ENCODE results near the gene NAV1. TPM values are rescaled to one million over a fixed set of nuclear protein-coding genes. Genes with fewer than 3 reads are reported as not detected.
"Not testable (repeated sequence)": the region's sequence is repeated elsewhere in the genome, so short reads cannot be mapped to it uniquely, and the experiment has no call there.

Gene NAV1, protein sequence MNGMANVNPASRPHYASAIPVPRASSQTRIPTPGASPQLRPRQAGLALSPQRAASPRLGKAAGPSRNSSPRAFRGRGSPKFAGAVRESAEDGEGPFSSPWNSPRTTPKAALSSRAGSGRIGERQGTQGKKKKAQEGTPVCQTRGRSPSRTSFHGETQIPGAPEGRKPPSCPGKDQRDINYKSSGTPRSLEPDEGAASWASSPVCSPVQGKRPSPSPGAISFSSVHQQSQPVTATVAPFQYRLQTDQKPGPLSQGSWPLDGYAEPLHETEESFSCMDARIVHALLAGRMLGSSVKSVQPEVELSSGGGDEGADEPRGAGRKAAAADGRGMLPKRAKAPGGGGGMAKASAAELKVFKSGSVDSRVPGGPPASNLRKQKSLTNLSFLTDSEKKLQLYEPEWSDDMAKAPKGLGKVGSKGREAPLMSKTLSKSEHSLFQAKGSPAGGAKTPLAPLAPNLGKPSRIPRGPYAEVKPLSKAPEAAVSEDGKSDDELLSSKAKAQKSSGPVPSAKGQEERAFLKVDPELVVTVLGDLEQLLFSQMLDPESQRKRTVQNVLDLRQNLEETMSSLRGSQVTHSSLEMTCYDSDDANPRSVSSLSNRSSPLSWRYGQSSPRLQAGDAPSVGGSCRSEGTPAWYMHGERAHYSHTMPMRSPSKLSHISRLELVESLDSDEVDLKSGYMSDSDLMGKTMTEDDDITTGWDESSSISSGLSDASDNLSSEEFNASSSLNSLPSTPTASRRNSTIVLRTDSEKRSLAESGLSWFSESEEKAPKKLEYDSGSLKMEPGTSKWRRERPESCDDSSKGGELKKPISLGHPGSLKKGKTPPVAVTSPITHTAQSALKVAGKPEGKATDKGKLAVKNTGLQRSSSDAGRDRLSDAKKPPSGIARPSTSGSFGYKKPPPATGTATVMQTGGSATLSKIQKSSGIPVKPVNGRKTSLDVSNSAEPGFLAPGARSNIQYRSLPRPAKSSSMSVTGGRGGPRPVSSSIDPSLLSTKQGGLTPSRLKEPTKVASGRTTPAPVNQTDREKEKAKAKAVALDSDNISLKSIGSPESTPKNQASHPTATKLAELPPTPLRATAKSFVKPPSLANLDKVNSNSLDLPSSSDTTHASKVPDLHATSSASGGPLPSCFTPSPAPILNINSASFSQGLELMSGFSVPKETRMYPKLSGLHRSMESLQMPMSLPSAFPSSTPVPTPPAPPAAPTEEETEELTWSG (N-terminal part only)
- 1 to 10 TPM; 2.5 to 3.2 TPM for total RNA-seq

GRCh38 chr1:201538612-201539551 lies at the start of gene NAV1:
NAV1 (plus strand) TSS chr1:201539127; CDS start chr1:201622885, 83,758 bp downstream.
- H3K4me1 Mint-ChIP-seq: peaks cover 14% of the 10 kb centered on the region
- POLR2A ChIA-PET: no interaction called here
- H3K36me3 Mint-ChIP-seq: no peaks in the 10 kb centered on the region
- H3K4me3 Mint-ChIP-seq: peak within 1 kb of the TSS; percentile 68
- peaks cover 75% of the 10 kb centered on the region for H3K27me3 Mint-ChIP-seq
- no peaks in the 10 kb centered on the region for H3K9me3 Mint-ChIP-seq
- no peak within 1 kb of the TSS for H3K27ac Mint-ChIP-seq
- ATAC-seq (ENCODE audit: low read depth) (peak; percentile 55), DNase-seq (peak; percentile 43)

GRCh38 chr1:201489643-201490261 lies 49.2 kb upstream of the NAV1 start:
- no peaks in the 10 kb centered on the region for H3K27me3 Mint-ChIP-seq
- peaks cover 11% of the 10 kb centered on the region for H3K4me1 Mint-ChIP-seq
- POLR2A ChIA-PET: interaction anchor here (1.1 kb wide), 1 partner anchor 16 kb away, joined by 4 read pairs; no protein-coding TSS in a partner anchor
- no peak overlapping the region for H3K4me3 Mint-ChIP-seq
- H3K9me3 Mint-ChIP-seq: peaks cover 1% of the 10 kb centered on the region
- H3K36me3 Mint-ChIP-seq: peaks cover 25% of the 10 kb centered on the region
- no peak overlapping the region for H3K27ac Mint-ChIP-seq
- DNase-seq (no peak), ATAC-seq (ENCODE audit: low read depth) (no peak)

DNA sequence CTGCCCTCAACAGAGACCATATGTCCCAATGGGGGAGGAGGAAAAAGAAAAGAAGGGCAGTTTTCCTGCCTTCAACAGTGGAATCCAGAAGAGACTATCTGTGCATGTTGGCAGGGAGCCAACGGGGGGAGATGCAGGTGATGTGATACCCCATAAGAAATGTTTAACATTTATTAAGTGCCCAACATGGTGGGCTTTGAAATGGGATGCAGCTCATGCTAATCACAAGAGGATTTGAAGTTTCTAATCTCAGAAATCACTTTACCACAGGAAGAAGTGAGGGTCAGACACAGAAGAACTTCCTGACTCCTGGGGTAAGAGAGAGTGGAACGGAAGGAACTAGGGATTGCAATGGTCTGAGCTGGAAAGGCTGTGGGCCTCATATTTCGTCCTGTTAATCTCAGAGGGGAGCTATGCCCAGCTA lies 48.2 kb upstream of the NAV1 start:
- Mint-ChIP-seq H3K36me3 (peaks cover 28% of the 10 kb centered on the region), H3K27ac (peak overlapping the region; percentile 45), H3K4me3 (no peak overlapping the region), H3K27me3 (no peaks in the 10 kb centered on the region), H3K9me3 (peaks cover 1% of the 10 kb centered on the region), H3K4me1 (peaks cover 11% of the 10 kb centered on the region)
- POLR2A ChIA-PET: interaction anchor here (1.3 kb wide), 1 partner anchor 11 kb away, joined by 4 read pairs; no protein-coding TSS in a partner anchor
- no peak for DNase-seq
- no peak for ATAC-seq (ENCODE audit: low read depth)

DNA sequence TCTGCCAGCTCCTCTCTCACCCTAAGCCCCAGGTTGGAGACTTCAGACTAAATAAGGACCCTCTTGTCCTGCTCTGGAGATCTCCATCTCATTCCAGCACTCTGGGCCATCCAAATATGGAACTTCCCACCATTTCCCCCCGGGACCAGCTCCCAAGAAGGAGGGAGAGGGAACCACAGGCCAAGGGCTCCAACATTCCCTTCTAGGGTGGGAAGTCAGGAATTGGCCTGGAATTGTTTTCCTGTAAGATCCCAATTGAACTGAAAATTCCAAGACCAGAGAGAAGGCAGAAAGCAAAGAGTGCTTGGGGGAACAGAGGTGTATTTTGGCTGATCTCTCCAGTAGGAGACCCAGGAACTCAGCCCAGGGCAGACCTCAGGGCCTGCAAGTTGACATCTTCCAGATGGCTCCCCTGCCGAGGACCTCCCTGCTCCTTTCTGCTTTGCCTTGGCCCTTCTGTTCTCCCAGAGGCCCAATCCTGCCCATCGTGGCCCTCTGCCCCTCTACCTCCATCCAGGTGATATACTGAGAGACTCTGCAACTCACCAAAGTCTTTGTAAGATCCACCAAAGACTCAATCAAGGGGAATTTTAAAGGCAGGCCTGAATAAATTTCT lies 46.9 kb upstream of the NAV1 start:
- peaks cover 7% of the 10 kb centered on the region for H3K4me1 Mint-ChIP-seq
- no peak overlapping the region for H3K4me3 Mint-ChIP-seq
- H3K9me3 Mint-ChIP-seq: peaks cover 1% of the 10 kb centered on the region
- POLR2A ChIA-PET: interaction anchor here (1.3 kb wide), 1 partner anchor 10 kb away, joined by 4 read pairs; no protein-coding TSS in a partner anchor
- DNase-seq: no peak
- no peaks in the 10 kb centered on the region for H3K27me3 Mint-ChIP-seq
- ATAC-seq (ENCODE audit: low read depth): no peak
- H3K27ac Mint-ChIP-seq: no peak overlapping the region
- H3K36me3 Mint-ChIP-seq: peaks cover 31% of the 10 kb centered on the region

DNA sequence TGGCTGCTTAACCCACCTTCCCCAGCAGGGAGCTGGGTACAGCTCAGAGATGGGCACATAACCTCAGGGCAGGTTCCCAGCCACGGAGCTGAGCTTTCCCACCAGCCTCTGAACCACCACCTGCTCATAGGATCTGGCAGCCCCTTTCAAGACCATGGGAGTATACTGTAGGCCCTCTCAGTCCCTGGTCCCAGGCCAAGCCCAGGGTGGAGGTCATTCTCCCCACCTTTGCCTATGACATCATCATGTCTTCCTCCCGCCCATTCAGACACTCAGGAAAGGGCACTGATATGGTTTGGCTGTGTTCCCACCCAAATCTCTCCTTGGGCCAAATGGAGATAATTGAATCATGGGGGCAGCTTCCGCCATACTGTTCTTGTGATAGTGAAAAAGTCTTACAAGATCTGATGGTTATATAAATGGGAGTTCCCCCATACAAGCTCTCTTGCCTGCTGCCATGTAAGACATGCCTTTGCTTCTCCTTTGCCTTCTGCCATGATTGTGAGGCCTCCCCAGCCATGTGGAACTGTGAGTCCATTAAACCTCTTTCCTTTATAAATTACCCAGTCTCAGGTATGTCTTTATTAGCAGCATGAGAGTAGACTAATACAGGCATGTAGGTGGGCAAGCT lies 45.8 kb upstream of the NAV1 start:
- POLR2A ChIA-PET; H3K27ac Mint-ChIP-seq; ATAC-seq (ENCODE audit: low read depth); DNase-seq; H3K27me3 Mint-ChIP-seq; H3K4me1 Mint-ChIP-seq; H3K9me3 Mint-ChIP-seq; H3K4me3 Mint-ChIP-seq: not testable (repeated sequence)
- peaks cover 26% of the 10 kb centered on the region for H3K36me3 Mint-ChIP-seq

GRCh38 chr1:201493757-201494617 lies 44.9 kb upstream of the NAV1 start:
- Mint-ChIP-seq H3K9me3 (peaks cover 1% of the 10 kb centered on the region), H3K36me3 (peaks cover 23% of the 10 kb centered on the region), H3K4me3 (no peak overlapping the region), H3K27ac (peak overlapping the region; percentile 2), H3K27me3 (no peaks in the 10 kb centered on the region), H3K4me1 (peaks cover 7% of the 10 kb centered on the region)
- POLR2A ChIA-PET: no interaction called here
- ATAC-seq (ENCODE audit: low read depth) (no peak), DNase-seq (no peak)

GRCh38 chr1:201495551-201496295 lies 43.2 kb upstream of the NAV1 start:
- no peak for ATAC-seq (ENCODE audit: low read depth)
- Mint-ChIP-seq H3K36me3 (peaks cover 23% of the 10 kb centered on the region), H3K9me3 (peaks cover 1% of the 10 kb centered on the region), H3K27me3 (no peaks in the 10 kb centered on the region), H3K4me3 (no peak overlapping the region), H3K4me1 (peaks cover 2% of the 10 kb centered on the region), H3K27ac (no peak overlapping the region)
- POLR2A ChIA-PET: interaction anchor here (1.4 kb wide), 1 partner anchor 11 kb away, joined by 4 read pairs; the partner anchor contains the start of gene CSRP1
- DNase-seq: no peak

DNA sequence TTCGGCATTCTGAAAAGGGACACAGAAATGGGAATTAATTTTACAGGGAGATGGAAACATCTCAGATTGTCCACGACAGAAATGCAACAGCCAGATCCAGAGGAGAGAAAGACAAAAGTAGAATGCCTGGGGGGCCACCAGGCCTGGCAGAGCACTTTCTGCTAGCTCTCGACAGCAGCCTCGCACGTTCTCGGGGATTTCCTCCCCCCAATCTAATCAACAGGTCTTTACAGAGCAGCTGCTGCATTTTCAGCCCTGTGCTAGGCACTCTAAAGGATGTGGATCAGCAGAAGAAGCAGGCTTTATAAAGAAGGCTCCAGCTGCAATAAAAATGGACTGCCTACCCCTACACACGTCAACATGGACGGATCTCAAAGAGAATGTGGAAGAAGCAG lies 42.6 kb upstream of the NAV1 start:
- Mint-ChIP-seq H3K27ac (no peak overlapping the region), H3K36me3 (peaks cover 23% of the 10 kb centered on the region), H3K27me3 (no peaks in the 10 kb centered on the region), H3K4me3 (no peak overlapping the region), H3K4me1 (no peaks in the 10 kb centered on the region), H3K9me3 (peaks cover 1% of the 10 kb centered on the region)
- ATAC-seq (ENCODE audit: low read depth) (no peak), DNase-seq (no peak)
- POLR2A ChIA-PET: interaction anchor here (1.4 kb wide), 1 partner anchor 11 kb away, joined by 4 read pairs; the partner anchor contains the start of gene CSRP1

DNA sequence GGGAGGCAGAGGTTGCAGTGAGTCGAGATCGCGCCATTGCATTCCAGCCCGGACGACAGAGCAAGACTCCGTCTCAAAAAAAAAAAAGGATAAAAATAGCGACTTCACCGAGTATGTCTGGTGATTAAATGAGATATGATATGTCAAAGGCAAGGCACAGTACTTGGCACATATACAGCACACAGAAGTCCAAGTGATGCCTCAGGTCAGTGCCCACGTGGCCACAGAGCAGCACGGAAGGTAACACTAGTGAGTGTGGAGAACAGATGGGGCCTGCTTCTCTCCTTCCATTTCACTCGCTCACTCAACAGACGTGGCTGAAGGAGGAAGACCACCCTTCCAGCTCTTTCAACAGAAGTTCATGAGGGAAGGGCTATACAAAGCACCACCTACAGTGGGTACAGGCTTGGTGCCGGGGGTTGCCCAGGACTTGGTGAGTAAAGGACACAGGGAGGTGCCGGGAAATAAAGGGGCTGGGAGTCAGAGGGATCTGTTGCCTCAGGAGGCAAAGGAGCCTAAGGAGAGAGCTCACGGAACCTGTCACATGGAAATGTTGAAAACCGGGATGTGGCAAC lies 40.9 kb upstream of the NAV1 start:
- ATAC-seq (ENCODE audit: low read depth) (no peak), DNase-seq (no peak)
- Mint-ChIP-seq H3K36me3 (peaks cover 23% of the 10 kb centered on the region), H3K27me3 (no peaks in the 10 kb centered on the region), H3K4me3 (no peak overlapping the region), H3K27ac (no peak overlapping the region), H3K4me1 (peaks cover 6% of the 10 kb centered on the region), H3K9me3 (peaks cover 1% of the 10 kb centered on the region)
- POLR2A ChIA-PET: interaction anchor here (1.2 kb wide), 1 partner anchor 29 kb away, joined by 4 read pairs; the partner anchor contains the start of gene PHLDA3

GRCh38 chr1:201498621-201499020 lies 40.3 kb upstream of the NAV1 start:
- DNase-seq (no peak), ATAC-seq (ENCODE audit: low read depth) (no peak)
- no peaks in the 10 kb centered on the region for H3K9me3 Mint-ChIP-seq
- no peak overlapping the region for H3K27ac Mint-ChIP-seq
- POLR2A ChIA-PET: interaction anchor here (1.2 kb wide), 1 partner anchor 30 kb away, joined by 4 read pairs; the partner anchor contains the start of gene PHLDA3
- H3K4me3 Mint-ChIP-seq: no peak overlapping the region
- peaks cover 8% of the 10 kb centered on the region for H3K4me1 Mint-ChIP-seq
- peaks cover 18% of the 10 kb centered on the region for H3K36me3 Mint-ChIP-seq
- H3K27me3 Mint-ChIP-seq: no peaks in the 10 kb centered on the region

All from activated naive CD8-positive, alpha-beta T cell treated with anti-CD3 and anti-CD28 coated beads, Interleukin-2, amount 10 ng/mL, durations not matched to agents 7 days and 5 days (primary cell).